SK-MEL-5 (cell line): ENCODE data around the gene COQ7. TPM values are rescaled to one million over a fixed set of nuclear protein-coding genes. Genes with fewer than 3 reads are reported as not detected.

Source experiments
- DNase-seq: peaks from one replicate; pipeline ENCODE4 v3.0.0-alpha.2; 2016; ENCODE audit warnings: low read depth, low spot score
- in situ Hi-C: cut with HindIII; loops from 2 replicates; pipeline ENCODE4 v1.10.0; 2016; ENCODE audit warnings: low sequenced_read_pairs, high pct_unique_total_duplicates, low pct_unique_long_range_greater_than_20kb
- total RNA-seq: library from RNA; depleted of rRNA; stranded (reverse); fragments of >200 nt; shearing (Covaris generic); gene quantifications from 2 replicates; pipeline ENCODE4 v1.2.3, GENCODE V29; 2014

Gene COQ7
- total RNA-seq, 1 experiment from 2014 or later, result 26.4 TPM

- in situ Hi-C loops, result no loop called here
Measured at GRCh38 chr16:19105891-19106624, 38.6 kb downstream of the COQ7 start.

GRCh38 chr16:19106625-19107020, 39.2 kb downstream of the COQ7 start:
- in situ Hi-C loops, result no loop called here
- no peak for DNase-seq

More at GRCh38 chr16:19105891-19106624, 38.6 kb downstream of the COQ7 start:
- DNase-seq, result no peak

GRCh38 chr16:19108409-19109287, 41.2 kb downstream of the COQ7 start:
- DNase-seq, result no peak
- in situ Hi-C loops, result no loop called here

- no peak for DNase-seq
- in situ Hi-C loops, result no loop called here
Measured at GRCh38 chr16:19109288-19109664, 41.9 kb downstream of the COQ7 start.

GRCh38 chr16:19110537-19111360, 43.3 kb downstream of the COQ7 start:
- no peak for DNase-seq
- in situ Hi-C loops, result no loop called here

GRCh38 chr16:19112099-19112407, 44.6 kb downstream of the COQ7 start:
- in situ Hi-C loops, result no loop called here
- no peak for DNase-seq

GRCh38 chr16:19113577-19114358, 46.4 kb downstream of the COQ7 start, which contains the start of gene ITPRIPL2:
TSS of gene ITPRIPL2 (plus strand) at chr16:19113964. CDS start at chr16:19114462, 498 bp downstream.
- in situ Hi-C loops, result no loop called here
- peak; percentile 73 for DNase-seq

GRCh38 chr16:19114359-19115147, 47.1 kb downstream of the COQ7 start:
- in situ Hi-C loops, result no loop called here
- no peak for DNase-seq

GRCh38 chr16:19115148-19116021, 48.0 kb downstream of the COQ7 start:
- in situ Hi-C loops, result no loop called here
- no peak for DNase-seq

- in situ Hi-C loops, result no loop called here
- no peak for DNase-seq
Measured at GRCh38 chr16:19116711-19117449, 49.5 kb downstream of the COQ7 start.

- in situ Hi-C loops, result no loop called here
- peak; percentile 53 for DNase-seq
Measured at GRCh38 chr16:19118938-19119431, 51.6 kb downstream of the COQ7 start.

GRCh38 chr16:19119564-19119963, 52.1 kb downstream of the COQ7 start:
- DNase-seq, result no peak
- in situ Hi-C loops, result no loop called here

GRCh38 chr16:19123535-19124178, 56.2 kb downstream of the COQ7 start:
- no peak for DNase-seq

GRCh38 chr16:19126300-19126699, 58.9 kb downstream of the COQ7 start:
- DNase-seq, result no peak
- in situ Hi-C loops, result no loop called here

More at GRCh38 chr16:19123535-19124178, 56.2 kb downstream of the COQ7 start:
- in situ Hi-C loops, result no loop called here

- in situ Hi-C loops, result no loop called here
- no peak for DNase-seq
Measured at GRCh38 chr16:19127205-19127604, 59.8 kb downstream of the COQ7 start.
